CD4-positive, alpha-beta T cell treated with Interleukin-10 for 1 hour (primary cell): ENCODE measurements around the gene NCK2.
A peak's percentile ranks its signal among the peaks of the same experiment; 100 is the strongest.

Experiments
- DNase-seq: peaks from one replicate; pipeline ENCODE4 v3.0.0-alpha.2; 2020

NCK2 gene

GRCh38 chr2:105903051-105903674, 158.5 kb downstream of the NCK2 start:
- DNase-seq: no peak

DNA sequence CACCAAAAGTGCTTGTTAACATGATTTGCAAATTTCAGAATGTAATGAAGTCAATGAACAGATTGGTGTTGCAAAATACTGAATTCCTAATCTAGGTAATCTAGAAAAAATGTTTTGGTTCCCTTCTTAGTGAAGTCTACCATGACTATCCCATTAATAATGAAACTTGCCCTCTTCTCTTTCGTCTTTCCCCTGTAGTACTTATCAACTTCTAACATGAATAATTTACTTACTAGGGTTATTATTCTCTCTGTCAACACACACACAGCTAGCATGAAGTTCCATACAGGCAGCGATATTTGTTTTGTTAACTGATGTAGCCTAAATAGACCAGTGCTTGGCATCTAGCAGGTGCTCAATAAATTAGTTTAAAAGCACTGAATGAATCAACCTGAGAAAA, 160.2 kb downstream of the NCK2 start:
- no peak for DNase-seq

- DNase-seq: no peak
Observed at GRCh38 chr2:105906481-105906880, 161.8 kb downstream of the NCK2 start.

GRCh38 chr2:105907184-105907583, 162.5 kb downstream of the NCK2 start:
- DNase-seq: no peak

DNA sequence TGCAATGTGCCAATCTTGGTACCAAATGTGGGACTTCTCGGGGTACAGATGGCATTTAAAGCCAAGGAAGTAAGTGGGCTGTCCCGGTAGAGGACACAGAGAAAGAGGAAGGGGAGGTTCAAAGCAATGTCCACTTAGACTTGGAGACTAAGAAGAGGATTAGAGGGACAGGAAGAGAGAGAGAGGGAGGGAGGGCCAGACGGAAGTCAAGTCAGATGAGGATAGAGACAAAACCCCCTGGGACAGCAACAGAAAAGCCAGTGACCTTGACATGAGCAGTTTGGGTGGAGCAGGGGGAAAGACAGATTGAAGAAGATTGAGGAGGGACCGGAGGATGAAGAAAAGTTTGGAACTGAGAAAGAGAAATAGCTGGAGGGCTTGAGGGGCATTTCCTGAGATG, 164.5 kb downstream of the NCK2 start:
- DNase-seq: no peak

- no peak for DNase-seq
Observed at GRCh38 chr2:105910497-105911238, 166.0 kb downstream of the NCK2 start.

GRCh38 chr2:105911425-105911824, 166.7 kb downstream of the NCK2 start:
- no peak for DNase-seq

GRCh38 chr2:105912081-105912480, 167.4 kb downstream of the NCK2 start:
- DNase-seq: no peak

- no peak for DNase-seq
Observed at GRCh38 chr2:105915005-105915558, 170.4 kb downstream of the NCK2 start.

DNA sequence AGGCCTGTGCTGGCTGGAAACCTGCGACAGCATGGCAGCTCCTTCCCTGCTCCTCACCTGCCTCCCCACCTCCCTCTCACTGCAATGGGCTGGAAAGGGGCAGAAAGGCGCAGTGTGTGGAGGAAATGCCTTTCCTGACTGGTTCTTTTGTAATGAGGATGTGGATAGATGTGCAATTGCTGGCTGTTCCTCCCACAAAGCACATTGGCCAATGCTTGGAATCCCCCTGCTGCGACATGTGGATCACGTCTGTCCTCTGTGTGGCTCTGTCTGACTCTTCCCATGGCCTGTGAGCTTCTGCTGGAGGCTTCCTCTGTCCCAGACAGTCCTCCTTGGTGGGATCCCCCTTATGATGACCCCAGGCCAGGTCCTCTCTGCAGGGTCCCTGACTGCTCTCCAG, 172.5 kb downstream of the NCK2 start:
- DNase-seq: no peak

- no peak for DNase-seq
Observed at GRCh38 chr2:105917688-105918087, 173.0 kb downstream of the NCK2 start.

- no peak for DNase-seq
Observed at GRCh38 chr2:105919191-105919811, 174.6 kb downstream of the NCK2 start.

GRCh38 chr2:105919826-105920225, 175.1 kb downstream of the NCK2 start:
- DNase-seq: peak; percentile 64

GRCh38 chr2:105924271-105924670, 179.6 kb downstream of the NCK2 start:
- no peak for DNase-seq

- no peak for DNase-seq
Observed at GRCh38 chr2:105924932-105925331, 180.2 kb downstream of the NCK2 start.

DNA sequence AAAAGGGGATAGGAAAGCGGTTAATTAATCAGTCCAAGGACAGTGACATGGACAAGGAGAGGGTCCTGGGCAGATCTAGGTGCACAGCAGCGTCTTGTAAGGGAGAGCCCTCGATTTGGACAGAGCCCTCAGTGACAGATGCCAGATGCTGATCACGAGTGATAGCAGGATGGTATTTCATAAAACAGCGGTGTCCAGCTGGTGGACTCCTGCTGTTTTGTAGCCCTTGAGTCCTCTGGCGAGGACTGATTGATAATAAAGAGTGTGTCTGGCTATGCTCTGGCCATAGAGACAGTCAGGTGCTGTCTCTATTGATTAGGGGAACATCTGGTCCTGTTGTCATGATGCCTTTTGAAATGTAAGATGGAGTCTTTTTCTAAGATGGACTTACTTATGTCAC, 180.7 kb downstream of the NCK2 start:
- DNase-seq: no peak

DNA sequence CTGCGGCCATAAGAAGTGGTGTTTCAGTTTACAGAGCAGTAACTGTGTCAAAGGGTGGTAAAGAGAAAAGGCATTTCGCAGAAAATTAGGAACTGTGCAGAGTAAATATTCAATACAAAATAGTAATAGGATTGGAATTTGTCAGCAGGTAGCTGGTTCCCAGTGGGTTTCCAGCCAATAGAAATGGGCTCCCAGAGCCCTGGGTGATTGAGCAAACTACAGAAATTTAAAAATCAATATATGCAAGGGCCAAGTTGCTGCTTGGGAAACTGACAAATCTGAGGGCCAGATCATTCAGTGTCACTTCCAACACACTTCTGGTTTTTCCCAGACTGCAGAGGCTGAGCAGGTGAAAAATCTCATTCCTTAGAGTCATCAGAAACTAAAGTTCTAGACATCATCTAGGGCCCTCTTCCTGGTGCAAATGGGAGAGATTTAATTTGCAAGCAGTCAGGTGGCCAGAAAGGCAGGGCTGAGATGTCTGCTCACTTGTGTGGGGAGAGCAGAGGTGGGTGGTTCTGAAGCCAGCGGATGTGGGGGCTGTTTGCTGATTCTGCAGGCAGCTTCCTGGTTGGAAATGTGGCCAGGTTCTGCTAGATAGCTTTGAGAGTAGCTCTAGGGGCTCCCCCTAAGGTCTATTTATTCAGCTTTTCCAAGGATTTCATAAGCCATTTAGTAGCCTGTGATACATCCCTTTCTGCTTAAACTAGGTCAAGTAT, 182.4 kb downstream of the NCK2 start:
- peak; percentile 58 for DNase-seq

DNA sequence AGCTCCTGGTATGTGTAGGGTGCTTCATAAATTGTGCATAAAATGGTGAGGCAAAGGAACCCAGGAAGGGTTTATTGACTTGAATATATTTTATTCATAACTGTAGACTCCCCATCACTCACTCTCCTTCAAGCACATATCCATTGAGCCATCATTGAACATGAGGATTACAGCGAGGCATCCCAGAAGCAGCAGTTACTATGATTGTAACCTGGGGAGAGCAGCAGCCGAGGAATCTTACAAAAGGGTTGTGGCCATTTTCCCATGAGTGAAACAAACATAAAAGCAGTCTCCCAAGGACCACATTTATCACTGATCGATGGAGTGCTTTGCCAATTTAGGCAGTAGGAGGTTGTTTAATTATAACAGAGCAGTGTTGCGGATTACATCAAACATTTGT, 183.4 kb downstream of the NCK2 start:
- DNase-seq: no peak

DNA sequence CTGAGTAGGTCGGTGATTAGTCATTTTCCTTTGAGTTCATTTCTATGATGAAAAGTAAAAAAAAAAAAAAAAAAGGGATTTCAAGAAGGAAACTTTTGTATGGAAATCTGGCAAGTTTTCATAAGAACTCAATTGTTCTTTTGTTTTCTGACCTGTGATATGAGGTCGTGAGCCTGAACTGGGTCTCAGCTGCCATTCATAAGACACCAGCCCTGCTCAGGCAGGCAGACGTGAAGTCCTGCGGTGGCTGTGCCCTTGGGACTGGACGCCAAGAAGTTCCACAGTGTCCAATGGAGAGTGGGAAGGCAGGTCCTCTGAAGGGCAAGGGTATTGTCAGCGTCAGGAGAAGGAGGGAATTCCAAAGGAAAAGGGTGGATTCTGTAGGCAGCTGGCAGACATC, 183.9 kb downstream of the NCK2 start:
- DNase-seq: no peak

GRCh38 chr2:105929516-105929915, 184.8 kb downstream of the NCK2 start:
- peak; percentile 52 for DNase-seq

- DNase-seq: no peak
Observed at GRCh38 chr2:105932582-105932981, 187.9 kb downstream of the NCK2 start.

DNA sequence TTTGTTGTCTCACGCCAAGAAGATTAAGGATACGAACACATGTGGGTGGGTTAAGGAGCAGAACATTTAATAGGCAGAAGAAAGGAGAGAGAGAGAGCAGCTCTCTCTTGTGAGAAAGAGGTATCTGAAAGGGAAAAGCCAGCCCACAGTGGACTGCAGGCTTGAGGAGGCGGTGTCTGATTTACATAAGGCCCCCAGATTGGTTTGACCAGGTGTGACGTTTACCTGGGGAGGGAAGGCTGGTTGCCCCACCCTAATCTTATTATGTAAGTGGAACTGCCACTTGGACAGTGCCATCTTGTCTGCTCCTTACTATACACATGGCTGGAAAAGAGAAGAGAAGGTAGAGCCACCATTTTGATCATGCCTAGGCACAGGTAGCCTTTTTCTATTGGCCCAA, 189.2 kb downstream of the NCK2 start:
- DNase-seq: no peak

DNA sequence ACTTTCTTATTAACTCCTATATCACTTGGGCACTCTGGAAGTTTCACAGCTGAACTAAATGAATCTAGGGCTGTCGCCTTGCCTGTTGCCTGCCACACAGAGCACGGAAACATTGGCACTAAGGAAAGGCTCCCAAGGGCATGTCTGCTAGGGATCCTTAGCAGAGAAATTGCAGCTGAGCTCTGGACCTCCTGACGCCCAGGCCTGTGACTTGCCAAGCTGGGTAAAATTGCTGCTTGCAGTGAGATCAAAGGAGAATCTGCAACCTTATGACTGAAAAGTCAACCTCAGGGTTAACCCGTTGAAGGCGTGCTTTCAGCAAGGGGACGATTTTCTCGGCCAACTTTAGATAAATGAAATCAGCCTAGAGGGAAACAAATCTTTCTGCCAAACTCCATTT, 189.8 kb downstream of the NCK2 start:
- DNase-seq: peak; percentile 49
